Loucy (cell line): ENCODE results near the gene APLP1.
"Not testable (repeated sequence)": the region's sequence is repeated elsewhere in the genome, so short reads cannot be mapped to it uniquely, and the experiment has no call there.

Source experiments
- H2AFZ ChIP-seq: fragments of 200-600 bp; sonication (generic); 2 replicates; pipeline ENCODE4 v1.6.0; 2016; ENCODE audit warnings: antibody characterized with exemption, mild to moderate bottlenecking, low read length, moderate library complexity
- H3F3A ChIP-seq: fragments of 200-600 bp; 2 replicates; pipeline ENCODE4 v1.6.0; 2016; ENCODE audit warnings: antibody characterized with exemption, low read depth, mild to moderate bottlenecking
- H3K27me3 ChIP-seq: fragments of 200-600 bp; sonication (generic); 2 replicates; pipeline ENCODE4 v1.6.1; 2014; ENCODE audit warnings: low read length, mild to moderate bottlenecking; ENCODE audit not compliant: insufficient read depth, poor library complexity, severe bottlenecking
- H3K36me3 ChIP-seq: fragments of 200-600 bp; sonication (generic); 2 replicates; pipeline ENCODE4 v1.6.1; 2016; ENCODE audit warnings: low read length; ENCODE audit not compliant: insufficient read depth
- H3K4me1 ChIP-seq: fragments of 200-600 bp; sonication (generic); 2 replicates; pipeline ENCODE4 v1.5.1; 2014; ENCODE audit warnings: low read length, mild to moderate bottlenecking; ENCODE audit not compliant: insufficient read depth, poor library complexity, severe bottlenecking
- H3K4me2 ChIP-seq: fragments of 200-600 bp; sonication (generic); 2 replicates; pipeline ENCODE4 v1.6.0; 2014; ENCODE audit warnings: antibody characterized with exemption, low read length, low read depth, mild to moderate bottlenecking; ENCODE audit not compliant: poor library complexity, severe bottlenecking
- H3K4me3 ChIP-seq: fragments of 200-600 bp; sonication (generic); 2 replicates; pipeline ENCODE4 v1.5.1; 2014; ENCODE audit warnings: low read length, mild to moderate bottlenecking, mixed read lengths; ENCODE audit not compliant: poor library complexity, severe bottlenecking
- H3K79me2 ChIP-seq: fragments of 200-600 bp; sonication (generic); 2 replicates; pipeline ENCODE4 v1.6.1; 2014; ENCODE audit warnings: low read length; ENCODE audit not compliant: insufficient read depth
- H3K9ac ChIP-seq: fragments of 200-600 bp; sonication (generic); 2 replicates; pipeline ENCODE4 v1.6.0; 2014; ENCODE audit warnings: mild to moderate bottlenecking, low read depth, low read length, moderate library complexity; ENCODE audit not compliant: poor library complexity, severe bottlenecking
- H3K9me2 ChIP-seq: fragments of 200-600 bp; sonication (generic); replicated peaks from 2 replicates; pipeline ENCODE4 v1.6.1; 2016; ENCODE audit warnings: low read depth, low read length, mixed read lengths
- H3K9me3 ChIP-seq: fragments of 200-600 bp; sonication (generic); 2 replicates; pipeline ENCODE4 v1.6.1; 2014; ENCODE audit warnings: mild to moderate bottlenecking, antibody characterized with exemption, low read length, low read depth; ENCODE audit not compliant: insufficient read depth
- H4K20me1 ChIP-seq: fragments of 200-600 bp; sonication (generic); 2 replicates; pipeline ENCODE4 v1.6.0; 2014; ENCODE audit warnings: antibody characterized with exemption, low read length, mild to moderate bottlenecking; ENCODE audit not compliant: insufficient read depth, poor library complexity, severe bottlenecking
- EZH2phosphoT487 ChIP-seq: fragments of 200-600 bp; IDR thresholded peaks from 2 replicates; pipeline ENCODE4 v1.6.1; 2018; ENCODE audit warnings: antibody characterized with exemption, mild to moderate bottlenecking, moderate library complexity, borderline replicate concordance
- TF ChIP-seq, protein P1 (sequence below): fragments of 200-600 bp; sonication (generic); conservative IDR thresholded peaks from 2 replicates; pipeline ENCODE4 v1.5.1; 2014; ENCODE audit warnings: mild to moderate bottlenecking, antibody characterized with exemption, low read length

APLP1 gene

DNA sequence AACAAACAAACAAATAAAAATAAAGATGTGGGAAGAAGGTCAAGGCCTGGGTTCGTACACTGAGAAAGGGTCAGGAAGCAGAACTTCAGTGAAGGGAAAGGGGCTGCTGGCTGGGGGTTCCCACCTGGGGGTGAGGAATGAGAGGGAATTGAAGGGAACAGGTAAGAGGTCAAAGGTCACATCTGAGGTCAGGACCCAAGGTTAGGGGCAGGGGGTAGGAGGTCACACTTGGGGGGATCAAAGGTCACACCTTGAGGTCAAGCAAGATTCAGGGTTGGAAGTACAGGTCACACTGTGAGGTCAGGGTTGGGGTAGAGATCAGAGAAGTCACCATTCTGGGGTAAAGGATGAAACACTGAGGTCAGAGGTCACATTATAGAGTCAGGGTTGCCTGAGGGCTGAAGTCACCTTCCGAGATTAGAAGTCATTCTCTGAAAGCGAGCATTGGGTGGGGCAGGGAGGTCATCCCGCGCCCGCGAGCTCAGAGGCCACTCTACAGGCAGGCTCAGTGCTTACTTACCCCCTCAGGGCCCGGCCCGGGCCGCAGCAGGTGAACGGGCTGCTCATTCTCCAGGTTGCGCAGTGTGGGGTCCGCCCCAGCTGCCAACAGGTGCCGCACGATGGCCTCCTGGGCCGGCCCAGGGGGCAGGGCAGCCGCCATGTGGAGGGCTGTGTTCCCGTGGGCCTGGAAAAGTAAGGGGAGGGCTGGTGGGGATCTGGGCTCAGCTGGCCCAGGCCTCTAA lies 21.2 kb downstream of the APLP1 start:
- Histone ChIP-seq H3K36me3 (peaks cover 38% of the 10 kb centered on the region; the same call in 1 of the 2 replicates), H3K4me2 (no peak overlapping the region), H3K9me2 (no peaks in the 10 kb centered on the region), H2AFZ (no peak overlapping the region), H3K4me3 (no peak overlapping the region), H3K9me3 (no peaks in the 10 kb centered on the region), H3K9ac (no peak overlapping the region), H4K20me1 (no peaks in the 10 kb centered on the region), H3F3A (no peaks in the 10 kb centered on the region), H3K79me2 (no peaks in the 10 kb centered on the region), H3K4me1 (no peaks in the 10 kb centered on the region), H3K27me3 (no peaks in the 10 kb centered on the region)
- TF ChIP-seq, protein P1, sequence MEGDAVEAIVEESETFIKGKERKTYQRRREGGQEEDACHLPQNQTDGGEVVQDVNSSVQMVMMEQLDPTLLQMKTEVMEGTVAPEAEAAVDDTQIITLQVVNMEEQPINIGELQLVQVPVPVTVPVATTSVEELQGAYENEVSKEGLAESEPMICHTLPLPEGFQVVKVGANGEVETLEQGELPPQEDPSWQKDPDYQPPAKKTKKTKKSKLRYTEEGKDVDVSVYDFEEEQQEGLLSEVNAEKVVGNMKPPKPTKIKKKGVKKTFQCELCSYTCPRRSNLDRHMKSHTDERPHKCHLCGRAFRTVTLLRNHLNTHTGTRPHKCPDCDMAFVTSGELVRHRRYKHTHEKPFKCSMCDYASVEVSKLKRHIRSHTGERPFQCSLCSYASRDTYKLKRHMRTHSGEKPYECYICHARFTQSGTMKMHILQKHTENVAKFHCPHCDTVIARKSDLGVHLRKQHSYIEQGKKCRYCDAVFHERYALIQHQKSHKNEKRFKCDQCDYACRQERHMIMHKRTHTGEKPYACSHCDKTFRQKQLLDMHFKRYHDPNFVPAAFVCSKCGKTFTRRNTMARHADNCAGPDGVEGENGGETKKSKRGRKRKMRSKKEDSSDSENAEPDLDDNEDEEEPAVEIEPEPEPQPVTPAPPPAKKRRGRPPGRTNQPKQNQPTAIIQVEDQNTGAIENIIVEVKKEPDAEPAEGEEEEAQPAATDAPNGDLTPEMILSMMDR, result no peak
- TF ChIP-seq EZH2phosphoT487, result no peak

- H4K20me1 ChIP-seq, result no peaks in the 10 kb centered on the region
- H3K36me3 ChIP-seq, result peaks cover 38% of the 10 kb centered on the region; the same call in 1 of the 2 replicates
- no peak for TF ChIP-seq EZH2phosphoT487
Measured at GRCh38 chr19:35890113-35890650, 21.8 kb downstream of the APLP1 start.

DNA sequence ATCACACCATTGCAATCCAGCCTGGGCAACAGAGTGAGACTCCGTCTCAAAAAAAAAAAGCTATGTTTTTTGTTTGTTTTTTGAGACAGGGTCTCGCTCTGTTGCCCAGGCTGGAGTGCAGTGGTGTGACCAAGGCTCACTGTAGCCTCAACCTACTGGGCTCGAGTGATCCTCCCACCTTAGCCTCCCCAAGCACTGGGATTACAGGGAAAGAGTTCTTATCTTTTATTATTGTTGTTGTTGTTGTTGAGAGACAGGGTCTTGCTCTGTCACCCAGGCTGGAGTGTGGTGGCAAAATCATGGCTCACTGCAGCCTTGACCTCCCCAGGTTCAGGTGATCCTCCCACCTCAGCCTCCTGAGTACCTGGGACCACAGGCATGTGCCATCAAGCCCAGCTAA lies 23.4 kb downstream of the APLP1 start:
- H3K4me3 ChIP-seq, H2AFZ ChIP-seq, H3K79me2 ChIP-seq, H3K9ac ChIP-seq, H3K27me3 ChIP-seq, H4K20me1 ChIP-seq, H3K9me2 ChIP-seq, H3F3A ChIP-seq, H3K9me3 ChIP-seq, H3K4me2 ChIP-seq, H3K4me1 ChIP-seq: not testable (repeated sequence)
- peaks cover 53% of the 10 kb centered on the region; the same call in 1 of the 2 replicates for H3K36me3 ChIP-seq

More at GRCh38 chr19:35890113-35890650, 21.8 kb downstream of the APLP1 start:
- Histone ChIP-seq H3K9ac (no peak overlapping the region), H3K79me2 (no peaks in the 10 kb centered on the region), H3K9me3 (no peaks in the 10 kb centered on the region), H3K4me1 (no peaks in the 10 kb centered on the region), H3F3A (no peaks in the 10 kb centered on the region), H3K4me2 (no peak overlapping the region), H3K27me3 (no peaks in the 10 kb centered on the region), H3K4me3 (no peak overlapping the region), H2AFZ (no peak overlapping the region), H3K9me2 (no peaks in the 10 kb centered on the region)

GRCh38 chr19:35894342-35894741 lies 26.0 kb downstream of the APLP1 start:
- TF ChIP-seq, protein P1, result no peak
- no peak for TF ChIP-seq EZH2phosphoT487
- no peaks in the 10 kb centered on the region for H3K9me3 ChIP-seq
- H3K9ac ChIP-seq, result no peak overlapping the region
- H3K9me2 ChIP-seq, result no peaks in the 10 kb centered on the region
- no peak overlapping the region for H3K4me2 ChIP-seq
- H3K36me3 ChIP-seq, result peaks cover 42% of the 10 kb centered on the region; the same call in 1 of the 2 replicates
- H3K4me3 ChIP-seq, result no peak overlapping the region
- no peaks in the 10 kb centered on the region for H3K27me3 ChIP-seq
- no peak overlapping the region for H2AFZ ChIP-seq
- peaks cover 16% of the 10 kb centered on the region for H3K4me1 ChIP-seq
- peaks cover 7% of the 10 kb centered on the region for H4K20me1 ChIP-seq
- peaks cover 28% of the 10 kb centered on the region for H3K79me2 ChIP-seq
- H3F3A ChIP-seq, result no peaks in the 10 kb centered on the region
